OCI-LY3 (cell line): ENCODE data around the gene NOPCHAP1.
"Not testable (repeated sequence)": the region's sequence is repeated elsewhere in the genome, so short reads cannot be mapped to it uniquely, and the experiment has no call there.

Experiments
- H2AFZ ChIP-seq: fragments of 200-600, 300-600 bp; shearing (Covaris generic); 2 replicates; pipeline ENCODE4 v1.6.0; 2014; ENCODE audit warnings: antibody characterized with exemption, low read depth, low read length
- H3K27ac ChIP-seq: fragments of 200-600, 300-600 bp; sonication (generic); 2 replicates; pipeline ENCODE4 v1.5.1; 2014; ENCODE audit warnings: mild to moderate bottlenecking, low read length, moderate library complexity, mixed read lengths
- H3K27me3 ChIP-seq: fragments of 200-600, 300-600 bp; sonication (generic); 2 replicates; pipeline ENCODE4 v1.6.1; 2014; ENCODE audit warnings: low read depth, low read length, mixed read lengths
- H3K36me3 ChIP-seq: fragments of 200-600, 300-600 bp; sonication (generic); replicated peaks from 2 replicates; pipeline ENCODE3; 2014; ENCODE audit warnings: low read depth, low read length, mixed read lengths
- H3K4me1 ChIP-seq: fragments of 300-600, 200-600 bp; sonication (generic); 2 replicates; pipeline ENCODE4 v1.6.1; 2014; ENCODE audit warnings: low read length, mixed read lengths
- H3K4me2 ChIP-seq: fragments of 200-600, 300-600 bp; sonication (generic); 2 replicates; pipeline ENCODE4 v1.6.1; 2014; ENCODE audit warnings: low read length, mixed read lengths
- H3K4me3 ChIP-seq: fragments of 300-600, 200-600 bp; sonication (generic); 2 replicates; pipeline ENCODE4 v1.5.1; 2014; ENCODE audit warnings: antibody characterized with exemption, mild to moderate bottlenecking, low read length, moderate library complexity
- H3K79me2 ChIP-seq: fragments of 300-600, 200-600 bp; shearing (Covaris generic); 2 replicates; pipeline ENCODE4 v1.6.1; 2014; ENCODE audit warnings: mild to moderate bottlenecking, low read length, mixed read lengths
- H3K9ac ChIP-seq: fragments of 300-600, 200-600 bp; shearing (Covaris generic); 2 replicates; pipeline ENCODE4 v1.6.0; 2014; ENCODE audit warnings: mild to moderate bottlenecking, low read length, moderate library complexity
- H3K9me3 ChIP-seq: fragments of 200-600, 300-600 bp; shearing (Covaris generic); 2 replicates; pipeline ENCODE4 v1.6.1; 2014; ENCODE audit warnings: low read length, mixed read lengths; ENCODE audit not compliant: insufficient read depth
- H4K20me1 ChIP-seq: fragments of 200-600, 300-600 bp; sonication (generic); 2 replicates; pipeline ENCODE4 v1.6.1; 2016; ENCODE audit warnings: low read length, mixed read lengths; ENCODE audit not compliant: insufficient read depth
- EZH2phosphoT487 ChIP-seq: fragments of 200-600 bp; shearing (Covaris generic); IDR thresholded peaks from 2 replicates; pipeline ENCODE4 v1.6.1; 2018; ENCODE audit warnings: antibody characterized with exemption, mixed run types, low read depth
- TF ChIP-seq, protein P1 (sequence below): fragments of 200-600, 300-600 bp; sonication (generic); IDR thresholded peaks from 2 replicates; pipeline ENCODE4 v1.5.1; 2014; ENCODE audit warnings: antibody characterized with exemption, low read length, low read depth

Gene NOPCHAP1

DNA sequence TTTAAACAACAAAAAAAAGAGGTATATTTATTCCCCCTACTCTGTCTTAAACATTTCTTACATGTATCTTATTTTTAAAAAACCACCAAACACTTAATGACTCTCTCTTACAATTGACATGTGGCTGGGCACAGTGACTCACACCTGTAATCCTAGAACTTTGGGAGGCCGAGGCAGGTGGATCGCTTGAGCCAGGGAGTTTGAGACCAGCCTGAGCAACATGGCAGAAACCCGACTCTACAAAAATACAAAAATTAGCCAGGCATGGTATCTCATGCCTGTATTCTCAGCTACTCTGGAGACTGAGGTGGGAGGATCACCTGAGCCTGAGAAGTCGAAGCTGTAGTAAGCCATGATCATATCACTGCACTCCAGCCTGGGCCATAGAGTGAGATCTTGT, 44.0 kb upstream of the NOPCHAP1 start:
- Histone ChIP-seq H3K9me3 (peaks cover 15% of the 10 kb centered on the region; the same call in 1 of the 2 replicates), H4K20me1 (peaks cover 3% of the 10 kb centered on the region; the same call in 1 of the 2 replicates), H3K4me1 (peaks cover 6% of the 10 kb centered on the region), H3K4me2 (no peak overlapping the region), H3K79me2 (peaks cover 60% of the 10 kb centered on the region), H3K27me3 (no peaks in the 10 kb centered on the region), H3K27ac (no peak overlapping the region), H3K36me3 (peaks cover 28% of the 10 kb centered on the region), H2AFZ (no peak overlapping the region), H3K9ac (no peak overlapping the region), H3K4me3 (no peak overlapping the region)
- no peak for TF ChIP-seq EZH2phosphoT487
- TF ChIP-seq, protein P1, sequence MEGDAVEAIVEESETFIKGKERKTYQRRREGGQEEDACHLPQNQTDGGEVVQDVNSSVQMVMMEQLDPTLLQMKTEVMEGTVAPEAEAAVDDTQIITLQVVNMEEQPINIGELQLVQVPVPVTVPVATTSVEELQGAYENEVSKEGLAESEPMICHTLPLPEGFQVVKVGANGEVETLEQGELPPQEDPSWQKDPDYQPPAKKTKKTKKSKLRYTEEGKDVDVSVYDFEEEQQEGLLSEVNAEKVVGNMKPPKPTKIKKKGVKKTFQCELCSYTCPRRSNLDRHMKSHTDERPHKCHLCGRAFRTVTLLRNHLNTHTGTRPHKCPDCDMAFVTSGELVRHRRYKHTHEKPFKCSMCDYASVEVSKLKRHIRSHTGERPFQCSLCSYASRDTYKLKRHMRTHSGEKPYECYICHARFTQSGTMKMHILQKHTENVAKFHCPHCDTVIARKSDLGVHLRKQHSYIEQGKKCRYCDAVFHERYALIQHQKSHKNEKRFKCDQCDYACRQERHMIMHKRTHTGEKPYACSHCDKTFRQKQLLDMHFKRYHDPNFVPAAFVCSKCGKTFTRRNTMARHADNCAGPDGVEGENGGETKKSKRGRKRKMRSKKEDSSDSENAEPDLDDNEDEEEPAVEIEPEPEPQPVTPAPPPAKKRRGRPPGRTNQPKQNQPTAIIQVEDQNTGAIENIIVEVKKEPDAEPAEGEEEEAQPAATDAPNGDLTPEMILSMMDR: no peak

- not testable (repeated sequence) for H3K27ac ChIP-seq, H3K4me1 ChIP-seq, H3K27me3 ChIP-seq, H3K4me2 ChIP-seq, H2AFZ ChIP-seq, H4K20me1 ChIP-seq, H3K9ac ChIP-seq, H3K4me3 ChIP-seq
- H3K79me2 ChIP-seq: peaks cover 47% of the 10 kb centered on the region
- H3K36me3 ChIP-seq: peaks cover 25% of the 10 kb centered on the region
- H3K9me3 ChIP-seq: peaks cover 15% of the 10 kb centered on the region; the same call in 1 of the 2 replicates
Observed at GRCh38 chr12:104943401-104943800, 42.7 kb upstream of the NOPCHAP1 start.

- no peak overlapping the region for H3K4me2 ChIP-seq
- H3K9me3 ChIP-seq: peaks cover 15% of the 10 kb centered on the region; the same call in 1 of the 2 replicates
- H3K79me2 ChIP-seq: peaks cover 43% of the 10 kb centered on the region
- no peak overlapping the region for H3K4me3 ChIP-seq
- TF ChIP-seq, protein P1: no peak
- TF ChIP-seq EZH2phosphoT487: no peak
- H3K36me3 ChIP-seq: peaks cover 26% of the 10 kb centered on the region
- H4K20me1 ChIP-seq: 0 out of 2 replicates have a peak, but pooled peaks cover 6% of the 10 kb centered on the region
- no peaks in the 10 kb centered on the region for H3K27me3 ChIP-seq
- H3K9ac ChIP-seq: no peak overlapping the region
- H3K4me1 ChIP-seq: peaks cover 6% of the 10 kb centered on the region
- no peak overlapping the region for H3K27ac ChIP-seq
- no peak overlapping the region for H2AFZ ChIP-seq
Observed at GRCh38 chr12:104944252-104944651, 41.9 kb upstream of the NOPCHAP1 start.

GRCh38 chr12:104948716-104949115, 37.4 kb upstream of the NOPCHAP1 start:
- H3K9me3 ChIP-seq, H3K4me3 ChIP-seq, H3K27ac ChIP-seq, H3K27me3 ChIP-seq, H2AFZ ChIP-seq, H3K4me2 ChIP-seq, H3K9ac ChIP-seq: not testable (repeated sequence)
- H3K4me1 ChIP-seq: peaks cover 10% of the 10 kb centered on the region
- H3K36me3 ChIP-seq: peaks cover 18% of the 10 kb centered on the region
- H3K79me2 ChIP-seq: peaks cover 57% of the 10 kb centered on the region
- peaks cover 26% of the 10 kb centered on the region; the same call in 1 of the 2 replicates for H4K20me1 ChIP-seq

DNA sequence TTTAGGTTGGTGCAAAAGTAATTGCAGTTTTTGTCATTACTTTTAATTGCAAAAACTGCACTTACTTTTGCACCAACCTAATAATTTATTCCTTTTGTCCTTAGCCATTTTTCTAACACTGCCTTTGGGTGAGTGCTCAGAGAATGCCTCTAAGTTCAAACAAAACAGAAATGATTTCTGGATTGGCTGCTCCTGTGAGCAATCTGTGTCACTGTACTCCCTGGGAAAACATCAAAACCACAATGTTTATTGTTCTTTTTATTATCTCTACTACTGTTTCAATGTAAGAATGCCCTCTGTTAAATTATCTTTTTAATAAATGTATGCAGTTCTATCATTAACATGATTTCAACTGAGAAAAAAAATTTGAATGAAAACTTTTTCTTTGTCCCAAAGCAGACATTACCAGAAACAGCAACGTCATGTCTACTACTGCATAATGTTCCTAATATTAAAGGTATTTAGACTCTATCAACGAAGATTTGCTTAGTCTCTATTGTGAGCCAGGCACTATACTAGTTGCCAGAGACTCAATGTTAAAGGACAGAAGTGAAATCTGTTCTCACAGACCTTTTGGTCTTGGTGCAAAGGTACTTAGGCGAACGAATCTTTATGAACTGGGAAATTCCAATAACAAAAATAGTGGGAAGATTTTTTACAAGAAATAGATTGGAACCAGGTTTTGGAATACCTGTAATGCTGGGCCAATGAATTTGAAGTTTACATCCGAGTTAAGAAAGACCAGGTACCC, 34.2 kb upstream of the NOPCHAP1 start:
- Histone ChIP-seq H2AFZ (no peak overlapping the region), H3K9ac (no peak overlapping the region), H3K79me2 (peaks cover 75% of the 10 kb centered on the region), H3K4me3 (no peak overlapping the region), H3K4me2 (no peak overlapping the region), H3K9me3 (no peaks in the 10 kb centered on the region), H3K27ac (no peak overlapping the region), H3K36me3 (peaks cover 12% of the 10 kb centered on the region), H3K27me3 (no peaks in the 10 kb centered on the region), H3K4me1 (peaks cover 22% of the 10 kb centered on the region), H4K20me1 (peaks cover 37% of the 10 kb centered on the region; the same call in 1 of the 2 replicates)
- no peak for TF ChIP-seq EZH2phosphoT487
- TF ChIP-seq, protein P1: no peak
